Activated CD8-positive, alpha-beta memory T cell treated with anti-CD3 and anti-CD28 coated beads, Interleukin-2, amount 50 U/mL, for 1 hour (primary cell): ENCODE data around the gene MYOM1.
"Not testable (repeated sequence)": the region's sequence is repeated elsewhere in the genome, so short reads cannot be mapped to it uniquely, and the experiment has no call there.

Source experiments
- DNase-seq: peaks from one replicate; pipeline ENCODE4 v3.0.0-alpha.2; 2020; ENCODE audit errors: extremely low read depth

MYOM1 gene

DNA sequence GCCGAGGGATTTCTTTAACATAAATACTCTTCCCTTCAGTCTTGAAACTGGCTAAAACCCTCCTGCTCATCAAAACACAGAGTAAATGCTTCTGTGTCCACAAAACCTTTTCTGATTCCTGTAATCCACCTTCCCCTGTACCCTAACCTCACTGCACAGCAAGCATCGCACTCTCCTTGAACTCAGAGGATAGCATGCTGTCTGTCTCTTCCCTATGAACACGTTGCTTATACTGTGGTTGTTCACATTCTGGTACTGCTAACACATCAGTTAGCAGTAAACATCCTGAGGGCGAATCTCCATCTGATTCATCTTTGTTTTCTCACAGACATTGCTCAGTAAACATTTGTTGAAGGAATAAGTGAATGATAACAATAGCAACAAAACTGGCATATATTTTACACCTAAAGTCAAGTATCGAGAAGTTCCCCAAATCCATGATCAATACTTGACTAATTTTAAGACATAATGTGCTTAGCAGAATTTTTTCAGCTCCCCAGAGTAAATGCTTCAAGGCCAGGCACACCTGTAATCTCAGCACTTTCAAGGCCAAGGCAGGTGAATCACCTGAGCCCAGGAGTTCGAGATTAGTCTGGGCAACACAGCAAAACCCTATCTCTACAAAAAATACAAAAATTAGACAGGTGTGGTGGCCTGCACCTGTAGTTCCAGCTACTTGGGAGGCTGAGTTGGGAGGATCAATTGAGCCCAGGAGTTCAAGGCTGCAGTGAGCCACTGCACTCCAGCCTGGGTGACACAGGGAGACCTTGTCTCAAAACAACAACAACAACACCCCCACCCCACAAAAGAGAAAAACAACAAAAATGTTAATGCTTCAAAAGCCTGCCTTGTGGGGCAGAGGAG, 161.2 kb downstream of the MYOM1 start:
- DNase-seq: no peak

DNA sequence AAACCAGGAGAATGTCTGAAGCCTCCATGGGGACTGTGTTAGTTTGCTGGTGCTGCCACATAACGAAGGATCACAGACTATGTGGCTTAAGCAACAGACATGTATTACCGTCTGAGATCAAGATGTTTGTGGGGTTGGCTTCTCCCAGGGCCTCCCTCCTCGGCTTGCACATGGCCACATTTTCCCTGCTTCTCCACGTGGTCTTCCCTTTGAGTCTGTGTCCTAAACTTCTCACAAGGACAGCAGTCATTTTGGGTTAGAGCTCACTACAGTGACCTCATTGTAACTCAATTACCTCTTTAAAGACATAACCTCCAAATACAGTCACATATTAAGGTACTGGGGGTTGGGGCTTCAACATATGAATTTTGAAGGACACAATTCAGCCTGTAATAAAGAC, 162.2 kb downstream of the MYOM1 start:
- DNase-seq: no peak

DNA sequence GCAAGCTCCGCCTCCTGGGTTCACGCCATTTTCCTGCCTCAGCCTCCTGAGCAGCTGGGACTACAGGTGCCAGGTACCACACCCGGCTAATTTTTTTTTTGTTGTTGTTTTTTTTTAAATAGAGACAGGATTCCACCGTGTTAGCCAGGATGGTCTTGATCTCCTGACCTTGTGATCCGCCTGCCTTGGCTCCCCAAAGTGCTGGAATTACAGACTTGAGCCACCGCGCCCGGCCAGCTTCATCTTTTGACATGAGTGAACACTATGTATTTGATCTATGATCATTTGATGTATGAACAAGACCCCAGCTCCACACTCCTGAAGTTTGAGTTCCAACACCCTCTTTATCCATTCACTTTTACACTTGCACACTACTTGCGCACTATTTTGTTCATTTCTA, 163.5 kb downstream of the MYOM1 start:
- DNase-seq: no peak

DNA sequence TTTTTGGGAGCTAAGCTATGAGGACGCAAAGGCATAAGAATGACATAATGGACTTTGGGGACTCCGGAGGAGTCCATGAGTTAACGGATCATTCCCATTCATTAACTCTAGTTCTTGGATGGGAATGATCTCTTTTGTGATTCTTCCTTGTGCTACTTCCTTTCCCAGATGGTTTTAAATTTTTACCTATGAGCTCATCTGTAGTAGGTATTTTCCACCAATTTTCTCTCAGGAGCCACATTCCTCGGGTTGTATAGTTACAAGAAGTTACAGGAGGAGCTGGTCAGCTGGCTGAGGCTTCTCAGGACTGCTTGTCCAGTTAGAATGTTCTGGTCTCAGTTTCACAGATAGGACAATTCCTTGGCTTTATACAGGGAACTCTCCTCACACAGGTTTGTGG, 164.0 kb downstream of the MYOM1 start:
- no peak for DNase-seq

DNA sequence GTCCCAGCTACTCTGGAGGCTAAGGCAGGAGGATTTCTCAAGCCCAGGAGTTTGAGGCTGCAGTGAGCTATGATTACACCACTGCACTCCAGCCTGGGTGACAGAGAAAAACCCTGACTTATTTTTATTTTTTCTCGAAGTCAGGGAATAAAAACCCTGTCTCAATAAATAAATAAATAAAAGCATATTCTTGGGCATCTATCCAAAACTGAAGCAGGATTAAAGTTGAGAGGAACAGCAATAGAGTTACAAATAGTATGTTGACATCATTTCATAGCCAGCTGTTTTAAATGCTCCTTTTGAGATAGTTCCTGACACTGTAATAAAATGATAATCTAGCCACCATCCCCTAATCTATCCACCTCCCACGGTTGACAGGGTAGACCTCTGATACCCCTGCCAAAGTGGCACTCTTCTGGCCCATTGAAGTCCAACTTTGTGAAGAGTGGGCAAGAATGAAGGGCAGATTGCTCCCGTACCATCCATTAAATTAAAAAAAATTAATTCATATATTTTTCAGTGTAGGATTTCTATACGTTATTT, 164.5 kb downstream of the MYOM1 start:
- DNase-seq: no peak

GRCh38 chr18:3054780-3055179, 165.0 kb downstream of the MYOM1 start:
- DNase-seq: no peak

- DNase-seq: no peak
These were observed 165.6 kb downstream of the MYOM1 start for GRCh38 chr18:3054214-3054613.

DNA sequence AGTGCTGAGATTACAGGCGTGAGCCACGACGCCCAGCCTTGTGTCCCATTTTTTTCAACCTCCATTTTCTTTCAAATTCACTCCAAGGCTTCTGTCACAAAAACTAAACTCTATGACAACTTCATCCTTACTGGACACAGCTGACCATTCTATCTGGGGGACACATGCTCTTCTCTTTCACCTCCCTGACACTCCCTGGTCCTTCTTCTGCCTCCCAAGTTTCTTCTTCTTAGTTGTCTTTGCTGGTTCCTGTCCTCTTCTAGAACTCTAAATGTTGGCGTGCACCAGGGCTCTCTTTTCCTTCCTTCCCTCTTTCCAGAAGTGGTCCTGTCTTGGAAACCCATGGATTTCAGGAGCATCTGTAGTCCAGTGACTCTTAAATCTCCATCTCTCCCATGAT, 166.7 kb downstream of the MYOM1 start:
- DNase-seq: no peak

DNA sequence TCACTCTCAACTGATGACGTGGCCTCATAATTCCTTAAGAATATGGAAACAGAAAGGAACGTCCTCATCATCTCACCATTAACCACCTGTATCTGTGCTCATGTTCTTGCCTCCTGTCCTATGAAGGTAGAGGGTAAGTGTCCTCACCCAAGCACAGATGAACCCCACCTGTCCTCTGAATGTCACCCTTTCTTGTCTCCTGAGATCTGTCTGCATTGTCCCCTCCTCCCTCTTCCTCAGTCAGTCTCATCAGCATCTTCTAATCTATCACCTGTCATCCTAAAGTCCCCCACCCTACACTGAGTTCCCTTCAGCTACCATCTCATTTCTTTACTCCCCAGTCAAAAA, 167.4 kb downstream of the MYOM1 start:
- no peak for DNase-seq

GRCh38 chr18:3051718-3052410, 167.9 kb downstream of the MYOM1 start:
- DNase-seq: no peak

GRCh38 chr18:3049897-3050454, 169.8 kb downstream of the MYOM1 start:
- DNase-seq: not testable (repeated sequence)

DNA sequence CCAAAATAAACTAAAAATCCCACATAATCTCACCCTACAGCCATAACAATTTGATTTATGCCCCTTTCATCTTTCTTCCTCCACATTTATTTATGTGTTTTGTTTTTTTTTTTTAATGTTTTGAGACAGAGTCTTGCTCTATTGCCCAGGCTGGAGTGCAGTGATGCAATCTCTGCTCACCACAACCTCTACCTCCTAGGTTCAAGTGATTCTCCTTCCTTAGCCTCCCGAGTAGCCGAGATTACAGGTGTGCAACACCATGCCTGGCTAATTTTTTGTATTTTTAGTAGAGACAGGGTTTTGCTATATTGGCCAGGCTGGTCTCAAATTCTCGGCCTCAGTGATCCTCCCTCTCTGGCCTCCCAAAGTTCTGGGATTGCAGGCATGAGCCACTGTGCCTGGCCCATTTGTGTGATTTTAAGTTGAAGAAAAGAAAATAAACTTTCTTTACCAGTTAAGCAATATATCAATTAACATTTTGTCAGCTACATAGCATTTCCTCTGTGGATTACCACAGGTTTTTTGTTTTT, 170.9 kb downstream of the MYOM1 start:
- DNase-seq: no peak

- no peak for DNase-seq
These were observed 171.6 kb downstream of the MYOM1 start for GRCh38 chr18:3048121-3048520.

DNA sequence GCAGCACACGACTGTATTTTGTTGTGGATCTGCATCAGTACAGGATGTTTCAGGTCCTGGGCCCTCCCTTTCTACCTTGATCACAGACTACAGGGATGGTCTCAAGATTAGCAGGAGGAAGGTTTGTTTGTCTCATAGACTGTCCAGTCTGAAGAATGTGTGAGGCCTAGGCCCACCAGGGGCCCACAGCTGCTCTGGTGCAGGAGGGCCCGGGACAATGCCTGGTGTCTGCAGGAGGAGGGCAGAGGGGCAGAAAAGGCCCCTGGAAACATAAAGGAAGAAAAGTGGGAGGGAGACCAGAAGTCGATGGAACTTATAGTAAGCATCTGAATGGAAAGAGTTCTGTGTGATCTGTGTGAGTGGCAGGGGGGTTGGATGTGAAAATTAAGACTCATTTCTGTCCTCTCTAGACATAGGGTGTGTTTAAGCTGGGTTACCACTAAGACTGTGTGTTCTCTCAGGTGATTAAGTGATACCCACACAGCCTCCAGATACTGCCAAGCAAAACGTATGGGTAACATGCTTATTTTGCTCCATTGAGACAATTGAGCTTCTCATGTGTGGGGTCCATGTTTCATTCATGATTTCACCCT, 173.5 kb downstream of the MYOM1 start:
- no peak for DNase-seq

- DNase-seq: no peak
These were observed 174.7 kb downstream of the MYOM1 start for GRCh38 chr18:3044931-3045698.

GRCh38 chr18:3042379-3042778, 177.4 kb downstream of the MYOM1 start:
- no peak for DNase-seq

GRCh38 chr18:3041843-3042242, 177.9 kb downstream of the MYOM1 start:
- DNase-seq: no peak

DNA sequence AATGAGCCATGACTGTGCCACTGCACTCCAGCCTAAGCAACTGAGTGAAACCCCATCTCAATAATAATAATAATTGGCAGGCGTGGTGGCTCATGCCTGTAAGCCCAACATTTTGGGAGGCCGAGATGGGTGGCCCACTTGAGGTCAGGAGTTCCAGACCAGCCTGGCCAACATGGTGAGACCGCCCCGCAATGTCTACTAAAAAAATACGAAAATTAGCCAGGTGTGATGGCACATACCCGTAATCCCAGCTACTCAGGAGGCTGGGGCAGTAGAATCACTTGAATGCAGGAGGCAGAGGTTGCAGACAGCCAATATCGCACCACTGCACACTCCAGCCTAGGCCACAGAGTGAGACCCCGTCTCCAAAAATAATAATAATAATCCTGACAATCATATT, 178.9 kb downstream of the MYOM1 start:
- no peak for DNase-seq

DNA sequence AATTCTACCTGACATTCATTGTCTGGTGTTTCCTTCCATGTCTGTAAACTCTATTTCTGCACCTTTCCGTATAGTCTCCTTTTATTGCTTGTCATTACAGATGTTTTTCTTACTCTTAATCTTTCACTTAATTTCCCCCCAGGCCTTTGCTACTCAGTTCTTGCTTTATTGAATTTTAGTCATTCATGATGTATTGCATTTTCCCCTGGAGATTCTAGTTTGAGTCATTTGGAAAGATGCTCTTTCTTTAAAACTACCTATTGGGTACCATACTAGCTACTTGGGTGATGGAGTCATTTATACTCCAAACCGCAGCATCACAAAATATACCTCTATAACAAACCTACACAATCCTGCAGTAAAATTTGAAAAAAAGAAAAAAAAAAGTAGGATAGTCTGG, 179.6 kb downstream of the MYOM1 start:
- no peak for DNase-seq

DNA sequence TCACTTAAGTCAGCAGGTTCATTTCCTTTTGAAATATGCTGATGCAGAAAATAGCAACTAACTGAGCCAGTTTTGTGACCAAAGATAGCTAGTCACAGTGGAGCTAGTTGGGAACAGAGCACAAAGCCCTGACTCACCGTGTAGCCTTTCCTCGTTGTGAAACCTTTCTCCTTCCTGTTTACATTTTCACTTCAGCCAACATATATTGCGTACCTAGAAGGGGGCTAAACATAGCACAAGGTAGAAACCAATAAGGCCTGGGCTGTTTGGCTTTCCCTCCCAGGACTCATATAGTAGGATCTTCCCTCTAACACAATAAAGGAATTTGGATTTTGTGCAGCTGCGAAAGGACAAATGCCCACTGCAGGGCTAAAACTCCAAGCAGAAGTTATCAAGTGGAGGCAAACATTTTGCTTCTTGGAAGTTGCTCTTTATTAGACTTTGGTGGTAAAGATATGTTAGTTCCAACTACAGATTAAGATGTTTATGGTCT, 182.3 kb downstream of the MYOM1 start:
- DNase-seq: no peak

GRCh38 chr18:3036108-3036507, 183.7 kb downstream of the MYOM1 start:
- DNase-seq: no peak
